ENCODE measurements around the gene TFRC.

GRCh38 chr3:196122021-196122687 is 40.3 kb upstream of the TFRC start:
- TF ChIP-seq MYC (IDR thresholded peaks at IDR 0.05; ENCODE audit: low read depth, low read length), result peak; percentile 56; the same call in 1 of the 2 replicates
- TF ChIP-seq, protein P1, sequence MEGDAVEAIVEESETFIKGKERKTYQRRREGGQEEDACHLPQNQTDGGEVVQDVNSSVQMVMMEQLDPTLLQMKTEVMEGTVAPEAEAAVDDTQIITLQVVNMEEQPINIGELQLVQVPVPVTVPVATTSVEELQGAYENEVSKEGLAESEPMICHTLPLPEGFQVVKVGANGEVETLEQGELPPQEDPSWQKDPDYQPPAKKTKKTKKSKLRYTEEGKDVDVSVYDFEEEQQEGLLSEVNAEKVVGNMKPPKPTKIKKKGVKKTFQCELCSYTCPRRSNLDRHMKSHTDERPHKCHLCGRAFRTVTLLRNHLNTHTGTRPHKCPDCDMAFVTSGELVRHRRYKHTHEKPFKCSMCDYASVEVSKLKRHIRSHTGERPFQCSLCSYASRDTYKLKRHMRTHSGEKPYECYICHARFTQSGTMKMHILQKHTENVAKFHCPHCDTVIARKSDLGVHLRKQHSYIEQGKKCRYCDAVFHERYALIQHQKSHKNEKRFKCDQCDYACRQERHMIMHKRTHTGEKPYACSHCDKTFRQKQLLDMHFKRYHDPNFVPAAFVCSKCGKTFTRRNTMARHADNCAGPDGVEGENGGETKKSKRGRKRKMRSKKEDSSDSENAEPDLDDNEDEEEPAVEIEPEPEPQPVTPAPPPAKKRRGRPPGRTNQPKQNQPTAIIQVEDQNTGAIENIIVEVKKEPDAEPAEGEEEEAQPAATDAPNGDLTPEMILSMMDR (IDR thresholded peaks at IDR 0.05; ENCODE audit: low read depth, low read length), result no peak
- no peak for TF ChIP-seq POLR2A (IDR thresholded peaks at IDR 0.05; ENCODE audit: extremely low read depth, insufficient read length)

Measured in NB4 (cell line).